Bronchial epithelial cell (primary cell): ENCODE results near the gene GP5. TPM values are rescaled to one million over a fixed set of nuclear protein-coding genes. Genes with fewer than 3 reads are reported as not detected.

Source experiments
- DNase-seq: peaks from one replicate; pipeline ENCODE4 v3.0.0-alpha.2; 2010; ENCODE audit warnings: low read depth
- FAIRE-seq: peaks from 2 replicates; lab custom pipeline; 2011; peaks lifted over from hg19 to GRCh38; lab: Jason Lieb, UNC
- H3K27me3 ChIP-seq: 2 replicates; pipeline ENCODE4 v1.5.1; 2011; ENCODE audit warnings: low read length; ENCODE audit not compliant: control insufficient read depth, insufficient read depth
- H3K36me3 ChIP-seq: 2 replicates; pipeline ENCODE4 v1.5.1; 2011; ENCODE audit warnings: low read length; ENCODE audit not compliant: control insufficient read depth, insufficient read depth
- H3K4me3 ChIP-seq: 2 replicates; pipeline ENCODE4 v1.5.1; 2011; ENCODE audit warnings: mild to moderate bottlenecking, low read depth, low read length, control low read depth
- total RNA-seq: library from RNA; depleted of rRNA; stranded (reverse); fragments of >200 nt; gene quantifications from 2 replicates; pipeline ENCODE4 v1.2.1, GENCODE V29; 2014
- TF ChIP-seq, protein P1 (sequence below): IDR thresholded peaks from 2 replicates; pipeline ENCODE4 v1.5.1; 2011; ENCODE audit warnings: mild to moderate bottlenecking, moderate library complexity, low read length, control low read depth, inconsistent platforms; ENCODE audit not compliant: insufficient read depth, severe bottlenecking

The GP5 gene
- total RNA-seq, 1 donor from 2014 or later = under 0.01 TPM

DNA sequence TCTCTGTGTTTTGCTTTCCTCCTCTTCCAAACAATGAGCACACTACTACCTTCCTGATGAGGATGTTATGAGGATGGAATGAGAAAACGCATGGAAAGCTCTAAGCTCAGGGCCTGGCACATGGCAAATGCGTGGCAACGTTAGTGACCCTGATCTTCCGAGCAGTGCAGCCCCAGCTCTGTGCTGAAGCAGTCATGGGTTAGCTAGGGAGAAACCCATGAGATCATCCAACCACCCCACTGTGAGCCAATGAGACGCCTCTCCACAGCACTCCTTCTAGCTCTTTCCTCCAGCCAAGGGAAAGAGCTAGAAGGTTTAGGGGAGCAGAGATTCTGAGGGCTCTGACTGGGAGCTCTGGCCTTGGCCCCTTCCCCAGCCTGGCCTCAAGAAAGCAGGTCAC, 52.4 kb downstream of the GP5 start:
- H3K4me3 ChIP-seq = no peak overlapping the region
- TF ChIP-seq, protein P1, sequence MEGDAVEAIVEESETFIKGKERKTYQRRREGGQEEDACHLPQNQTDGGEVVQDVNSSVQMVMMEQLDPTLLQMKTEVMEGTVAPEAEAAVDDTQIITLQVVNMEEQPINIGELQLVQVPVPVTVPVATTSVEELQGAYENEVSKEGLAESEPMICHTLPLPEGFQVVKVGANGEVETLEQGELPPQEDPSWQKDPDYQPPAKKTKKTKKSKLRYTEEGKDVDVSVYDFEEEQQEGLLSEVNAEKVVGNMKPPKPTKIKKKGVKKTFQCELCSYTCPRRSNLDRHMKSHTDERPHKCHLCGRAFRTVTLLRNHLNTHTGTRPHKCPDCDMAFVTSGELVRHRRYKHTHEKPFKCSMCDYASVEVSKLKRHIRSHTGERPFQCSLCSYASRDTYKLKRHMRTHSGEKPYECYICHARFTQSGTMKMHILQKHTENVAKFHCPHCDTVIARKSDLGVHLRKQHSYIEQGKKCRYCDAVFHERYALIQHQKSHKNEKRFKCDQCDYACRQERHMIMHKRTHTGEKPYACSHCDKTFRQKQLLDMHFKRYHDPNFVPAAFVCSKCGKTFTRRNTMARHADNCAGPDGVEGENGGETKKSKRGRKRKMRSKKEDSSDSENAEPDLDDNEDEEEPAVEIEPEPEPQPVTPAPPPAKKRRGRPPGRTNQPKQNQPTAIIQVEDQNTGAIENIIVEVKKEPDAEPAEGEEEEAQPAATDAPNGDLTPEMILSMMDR = no peak
- H3K36me3 ChIP-seq = no peaks in the 10 kb centered on the region
- DNase-seq = no peak
- no peak for FAIRE-seq
- peaks cover 12% of the 10 kb centered on the region for H3K27me3 ChIP-seq

DNA sequence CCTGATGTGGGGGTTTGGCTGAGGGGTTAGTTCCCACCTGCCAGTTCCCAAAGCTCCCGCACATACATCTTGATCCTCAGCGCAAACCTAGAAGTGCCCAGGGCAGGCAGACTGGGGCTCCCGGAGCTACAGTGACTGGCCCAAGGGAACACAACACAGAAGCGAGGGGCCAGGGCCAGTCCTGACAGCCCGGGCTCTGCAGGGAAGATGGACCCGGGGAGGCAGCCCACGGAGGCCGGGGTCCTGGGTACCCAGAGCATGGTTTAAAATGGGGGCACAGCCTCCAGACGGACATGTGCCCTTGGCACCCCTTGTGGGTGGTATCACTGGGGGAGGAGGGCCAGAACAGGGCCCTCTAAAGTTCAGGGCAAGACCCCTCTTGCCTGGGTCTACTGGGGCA, 53.0 kb downstream of the GP5 start:
- FAIRE-seq = no peak
- H3K4me3 ChIP-seq = no peak overlapping the region
- TF ChIP-seq, protein P1 = no peak
- peaks cover 12% of the 10 kb centered on the region for H3K27me3 ChIP-seq
- no peak for DNase-seq
- no peaks in the 10 kb centered on the region for H3K36me3 ChIP-seq

Other genes starting within 250 kb of the GP5 start
- gene CPN2, start 47.9 kb downstream of the GP5 start, total RNA-seq = not detected in 2 replicates
- not detected in 2 replicates for gene LRRC15, start 29.5 kb downstream of the GP5 start, total RNA-seq
- gene ATP13A3, start 87.7 kb upstream of the GP5 start, total RNA-seq = 153 and 171 TPM in 2 replicates
- gene TMEM44, start 234.2 kb upstream of the GP5 start, total RNA-seq = 8.4 and 9.0 TPM in 2 replicates